ELF-1 (cell line): ENCODE data around the gene CFAP69.
"Not testable (repeated sequence)": the region's sequence is repeated elsewhere in the genome, so short reads cannot be mapped to it uniquely, and the experiment has no call there.

Experiments used
- DNase-seq: peaks from one replicate; pipeline ENCODE4 v3.0.0-alpha.2; 2016; ENCODE audit warnings: low read depth, low spot score

The CFAP69 gene

GRCh38 chr7:90345595-90346335 lies 100.8 kb downstream of the CFAP69 start:
- DNase-seq, result peak; percentile 29

- DNase-seq, result peak; percentile 97
Measured at GRCh38 chr7:90346336-90347125, 101.6 kb downstream of the CFAP69 start, which contains the start of gene GTPBP10. Gene GTPBP10 (plus strand): TSS chr7:90346716. CDS start chr7:90346742, 26 bp downstream.

- DNase-seq, result no peak
Measured at GRCh38 chr7:90347759-90348158, 102.8 kb downstream of the CFAP69 start.

- peak; percentile 6 for DNase-seq
Measured at GRCh38 chr7:90349305-90349704, 104.3 kb downstream of the CFAP69 start.

- DNase-seq, result not testable (repeated sequence)
Measured at GRCh38 chr7:90350032-90350431, 105.1 kb downstream of the CFAP69 start.

- no peak for DNase-seq
Measured at GRCh38 chr7:90351987-90352386, 107.0 kb downstream of the CFAP69 start.
